ENCODE data around the gene CEP112. TPM values are rescaled to one million over a fixed set of nuclear protein-coding genes. Genes with fewer than 3 reads are reported as not detected.

CEP112 gene
- total RNA-seq, 1 experiment from 2014 or later: 5.4 TPM

GRCh38 chr17:65801513-65801912 lies 390.4 kb downstream of the CEP112 start:
- Mint-ChIP-seq H3K36me3 (ENCODE audit: insufficient read depth, unreplicated experiment) (no peaks in the 10 kb centered on the region), H3K4me3 (ENCODE audit: low read depth, unreplicated experiment) (no peak overlapping the region), H3K4me1 (ENCODE audit: low read depth, unreplicated experiment) (no peaks in the 10 kb centered on the region), H3K9me3 (ENCODE audit: low read depth, unreplicated experiment) (peaks cover 8% of the 10 kb centered on the region), H3K27me3 (ENCODE audit: unreplicated experiment) (no peaks in the 10 kb centered on the region), H3K27ac (ENCODE audit: unreplicated experiment) (no peak overlapping the region)
- DNase-seq: no peak
- CTCF ChIA-PET: no interaction called here
- intact Hi-C loops (cut with micrococcal nuclease; ENCODE audit: unreplicated experiment): no loop called here
- BruUV-seq (replicated peaks): no TSS peak
- TF ChIP-seq CTCF (IDR thresholded peaks at IDR 0.05; ENCODE audit: unreplicated experiment): no peak

- no peak for TF ChIP-seq CTCF (IDR thresholded peaks at IDR 0.05; ENCODE audit: unreplicated experiment)
- intact Hi-C loops (cut with micrococcal nuclease; ENCODE audit: unreplicated experiment): no loop called here
- no peaks in the 10 kb centered on the region for H3K36me3 Mint-ChIP-seq (ENCODE audit: insufficient read depth, unreplicated experiment)
- no peak overlapping the region for H3K4me3 Mint-ChIP-seq (ENCODE audit: low read depth, unreplicated experiment)
- no peaks in the 10 kb centered on the region for H3K4me1 Mint-ChIP-seq (ENCODE audit: low read depth, unreplicated experiment)
- H3K9me3 Mint-ChIP-seq (ENCODE audit: low read depth, unreplicated experiment): peaks cover 5% of the 10 kb centered on the region
- CTCF ChIA-PET: no interaction called here
- no TSS peak for BruUV-seq (replicated peaks)
- no peaks in the 10 kb centered on the region for H3K27me3 Mint-ChIP-seq (ENCODE audit: unreplicated experiment)
- H3K27ac Mint-ChIP-seq (ENCODE audit: unreplicated experiment): no peak overlapping the region
- no peak for DNase-seq
Measured at GRCh38 chr17:65800655-65801054, 391.3 kb downstream of the CEP112 start.

- no peaks in the 10 kb centered on the region for H3K36me3 Mint-ChIP-seq (ENCODE audit: insufficient read depth, unreplicated experiment)
- peaks cover 3% of the 10 kb centered on the region for H3K9me3 Mint-ChIP-seq (ENCODE audit: low read depth, unreplicated experiment)
- no peaks in the 10 kb centered on the region for H3K4me1 Mint-ChIP-seq (ENCODE audit: low read depth, unreplicated experiment)
- peaks cover 2% of the 10 kb centered on the region for H3K27me3 Mint-ChIP-seq (ENCODE audit: unreplicated experiment)
- BruUV-seq (replicated peaks): no TSS peak
- CTCF ChIA-PET: no interaction called here
- no peak overlapping the region for H3K4me3 Mint-ChIP-seq (ENCODE audit: low read depth, unreplicated experiment)
- no peak for DNase-seq
- intact Hi-C loops (cut with micrococcal nuclease; ENCODE audit: unreplicated experiment): no loop called here
- H3K27ac Mint-ChIP-seq (ENCODE audit: unreplicated experiment): no peak overlapping the region
- no peak for TF ChIP-seq CTCF (IDR thresholded peaks at IDR 0.05; ENCODE audit: unreplicated experiment)
Measured at GRCh38 chr17:65799869-65800268, 392.1 kb downstream of the CEP112 start.

- no peak for DNase-seq
- no peaks in the 10 kb centered on the region for H3K4me1 Mint-ChIP-seq (ENCODE audit: low read depth, unreplicated experiment)
Measured at GRCh38 chr17:65799454-65799853, 392.5 kb downstream of the CEP112 start.

More at GRCh38 chr17:65799454-65799853, 392.5 kb downstream of the CEP112 start:
- CTCF ChIA-PET: no interaction called here
- no peak overlapping the region for H3K27ac Mint-ChIP-seq (ENCODE audit: unreplicated experiment)
- BruUV-seq (replicated peaks): no TSS peak
- no peak for TF ChIP-seq CTCF (IDR thresholded peaks at IDR 0.05; ENCODE audit: unreplicated experiment)
- peaks cover 3% of the 10 kb centered on the region for H3K9me3 Mint-ChIP-seq (ENCODE audit: low read depth, unreplicated experiment)
- H3K4me3 Mint-ChIP-seq (ENCODE audit: low read depth, unreplicated experiment): no peak overlapping the region
- H3K27me3 Mint-ChIP-seq (ENCODE audit: unreplicated experiment): peaks cover 6% of the 10 kb centered on the region
- H3K36me3 Mint-ChIP-seq (ENCODE audit: insufficient read depth, unreplicated experiment): no peaks in the 10 kb centered on the region
- intact Hi-C loops (cut with micrococcal nuclease; ENCODE audit: unreplicated experiment): no loop called here

All from Calu3 (cell line).